ENCODE measurements around the gene CPSF4L.

CPSF4L gene

GRCh38 chr17:73199751-73200317 lies 61.8 kb downstream of the CPSF4L start:
- no peak for DNase-seq

- DNase-seq = no peak
These were observed 62.8 kb downstream of the CPSF4L start for GRCh38 chr17:73198930-73199260.
